Activated T-cell treated with anti-CD3 and anti-CD28 coated beads, Interleukin-2, amount 50 U/mL, for 1 hour (primary cell): Measurements from ENCODE around the gene CD34.

Experiments
- DNase-seq: peaks from one replicate; pipeline ENCODE4 v3.0.0-alpha.2; 2020

CD34 gene

GRCh38 chr1:207871117-207871649, 39.7 kb downstream of the CD34 start:
- DNase-seq: no peak

- no peak for DNase-seq
These were observed 40.5 kb downstream of the CD34 start for GRCh38 chr1:207870306-207871031.

GRCh38 chr1:207869859-207870258, 41.1 kb downstream of the CD34 start:
- no peak for DNase-seq

GRCh38 chr1:207868774-207869721, 41.9 kb downstream of the CD34 start:
- DNase-seq: peak; percentile 82

GRCh38 chr1:207868251-207868773, 42.6 kb downstream of the CD34 start:
- peak; percentile 31 for DNase-seq

- peak; percentile 42 for DNase-seq
These were observed 43.5 kb downstream of the CD34 start for GRCh38 chr1:207867136-207868109.

GRCh38 chr1:207866471-207867135, 44.3 kb downstream of the CD34 start:
- no peak for DNase-seq

GRCh38 chr1:207863893-207864535, 46.9 kb downstream of the CD34 start:
- DNase-seq: peak; percentile 45

- no peak for DNase-seq
These were observed 48.6 kb downstream of the CD34 start for GRCh38 chr1:207862241-207862787.

- DNase-seq: peak; percentile 47
These were observed 49.3 kb downstream of the CD34 start for GRCh38 chr1:207861442-207862177.

GRCh38 chr1:207860531-207860930, 50.4 kb downstream of the CD34 start:
- no peak for DNase-seq

- DNase-seq: no peak
These were observed 52.1 kb downstream of the CD34 start for GRCh38 chr1:207858806-207859205.

- DNase-seq: no peak
These were observed 52.6 kb downstream of the CD34 start for GRCh38 chr1:207858281-207858680.

- DNase-seq: no peak
These were observed 53.5 kb downstream of the CD34 start for GRCh38 chr1:207857447-207857846.

- no peak for DNase-seq
These were observed 54.5 kb downstream of the CD34 start for GRCh38 chr1:207856276-207857023.

- no peak for DNase-seq
These were observed 56.9 kb downstream of the CD34 start for GRCh38 chr1:207854001-207854400.

- DNase-seq: no peak
These were observed 57.6 kb downstream of the CD34 start for GRCh38 chr1:207853372-207853757.

- no peak for DNase-seq
These were observed 58.2 kb downstream of the CD34 start for GRCh38 chr1:207852576-207853371.
